NCI-H2171 (cell line): ENCODE data around the gene ERBIN.

Source experiments
- DNase-seq: peaks from one replicate; lab custom pipeline; 2025; lab: John Stamatoyannopoulos, UW

ERBIN gene

GRCh38 chr5:66130493-66130892 is 204.1 kb downstream of the ERBIN start:
- no peak for DNase-seq
